Activated CD4-positive, alpha-beta T cell treated with anti-CD3 and anti-CD28 coated beads, Interleukin-10, Interleukin-2, amounts not matched to agents 100 ng/mL and 50 ng/mL, durations not matched to agents 16 hours and 8 hours (primary cell): ENCODE results near the gene TMCO2.
"Not testable (repeated sequence)": the region's sequence is repeated elsewhere in the genome, so short reads cannot be mapped to it uniquely, and the experiment has no call there.

Experiments
- DNase-seq: peaks from one replicate; pipeline ENCODE4 v3.0.0-alpha.2; 2020

Gene TMCO2

GRCh38 chr1:40247655-40248054, at the start of gene TMCO2:
Gene TMCO2, plus strand, starts transcription at chr1:40247937. Its CDS starts 57 bp downstream, at chr1:40247994.
- DNase-seq, result no peak

- DNase-seq, result no peak
Observed at GRCh38 chr1:40199126-40199525, 48.6 kb upstream of the TMCO2 start.

GRCh38 chr1:40204856-40205255, 42.9 kb upstream of the TMCO2 start:
- no peak for DNase-seq

- no peak for DNase-seq
Observed at GRCh38 chr1:40210511-40211204, 37.1 kb upstream of the TMCO2 start.

GRCh38 chr1:40218333-40218732, 29.4 kb upstream of the TMCO2 start:
- no peak for DNase-seq

GRCh38 chr1:40221471-40221905, 26.2 kb upstream of the TMCO2 start:
- DNase-seq, result not testable (repeated sequence)

- DNase-seq, result no peak
Observed at GRCh38 chr1:40221977-40222772, 25.6 kb upstream of the TMCO2 start.

GRCh38 chr1:40224040-40224439, 23.7 kb upstream of the TMCO2 start:
- peak; percentile 78 for DNase-seq

- no peak for DNase-seq
Observed at GRCh38 chr1:40226192-40226591, 21.5 kb upstream of the TMCO2 start.

GRCh38 chr1:40232444-40232843, 15.3 kb upstream of the TMCO2 start:
- peak; percentile 88 for DNase-seq

- DNase-seq, result no peak
Observed at GRCh38 chr1:40239626-40240025, 8.1 kb upstream of the TMCO2 start.

GRCh38 chr1:40240390-40240789, 7.3 kb upstream of the TMCO2 start:
- no peak for DNase-seq

- peak; percentile 43 for DNase-seq
Observed at GRCh38 chr1:40241362-40241761, 6.4 kb upstream of the TMCO2 start.

GRCh38 chr1:40243351-40243750, 4.4 kb upstream of the TMCO2 start:
- no peak for DNase-seq

- peak; percentile 41 for DNase-seq
Observed at GRCh38 chr1:40244138-40244744, 3.5 kb upstream of the TMCO2 start.

- no peak for DNase-seq
Observed at GRCh38 chr1:40245686-40246085, 2.1 kb upstream of the TMCO2 start.

GRCh38 chr1:40248412-40248811, 675 bp downstream of the TMCO2 start:
- DNase-seq, result no peak

GRCh38 chr1:40251456-40251855, 3.7 kb downstream of the TMCO2 start:
- DNase-seq, result no peak

- DNase-seq, result no peak
Observed at GRCh38 chr1:40252601-40253000, 4.9 kb downstream of the TMCO2 start.

- DNase-seq, result no peak
Observed at GRCh38 chr1:40255231-40255630, 7.5 kb downstream of the TMCO2 start.

GRCh38 chr1:40256401-40257084, 8.8 kb downstream of the TMCO2 start:
- no peak for DNase-seq

GRCh38 chr1:40257313-40257687, 9.6 kb downstream of the TMCO2 start:
- DNase-seq, result no peak
